ENCODE measurements around the gene GPHA2. TPM values are rescaled to one million over a fixed set of nuclear protein-coding genes. Genes with fewer than 3 reads are reported as not detected.

Gene GPHA2
- total RNA-seq, 3 donors from 2014 or later: not detected

GRCh38 chr11:64911689-64912088 lies 24.0 kb downstream of the GPHA2 start:
- H3K4me3 ChIP-seq: no peak overlapping the region
- DNase-seq (no peak), ATAC-seq (no peak)
- intact Hi-C loops (cut with DNase I, micrococcal nuclease): no loop called here
- no peaks in the 10 kb centered on the region for H3K9me3 ChIP-seq
- no peak for TF ChIP-seq CTCF (IDR thresholded peaks at IDR 0.05)
- H3K4me1 ChIP-seq (ENCODE audit: low read depth): peaks cover 13% of the 10 kb centered on the region
- peaks cover 18% of the 10 kb centered on the region for H3K36me3 ChIP-seq (ENCODE audit: low read depth)

- no peak for DNase-seq
- intact Hi-C loops (cut with DNase I, micrococcal nuclease): no loop called here
- H3K9me3 ChIP-seq: no peaks in the 10 kb centered on the region
- H3K36me3 ChIP-seq (ENCODE audit: low read depth): peaks cover 18% of the 10 kb centered on the region
- H3K4me1 ChIP-seq (ENCODE audit: low read depth): peaks cover 10% of the 10 kb centered on the region
- no peak overlapping the region for H3K4me3 ChIP-seq
- no peak for TF ChIP-seq CTCF (IDR thresholded peaks at IDR 0.05)
- no peak for ATAC-seq
Observed at GRCh38 chr11:64911142-64911541, 24.6 kb downstream of the GPHA2 start.

- ATAC-seq (no peak), DNase-seq (no peak)
- peaks cover 5% of the 10 kb centered on the region for H3K4me1 ChIP-seq (ENCODE audit: low read depth)
- intact Hi-C loops (cut with DNase I, micrococcal nuclease): no loop called here
- H3K4me3 ChIP-seq: no peak overlapping the region
- no peak for TF ChIP-seq CTCF (IDR thresholded peaks at IDR 0.05)
- H3K9me3 ChIP-seq: no peaks in the 10 kb centered on the region
- peaks cover 18% of the 10 kb centered on the region for H3K36me3 ChIP-seq (ENCODE audit: low read depth)
Observed at GRCh38 chr11:64910451-64911093, 25.1 kb downstream of the GPHA2 start.

GRCh38 chr11:64909653-64910343 lies 25.9 kb downstream of the GPHA2 start:
- intact Hi-C loops (cut with DNase I, micrococcal nuclease): no loop called here
- DNase-seq (no peak), ATAC-seq (no peak)
- Histone ChIP-seq H3K4me3 (no peak overlapping the region), H3K4me1 (ENCODE audit: low read depth) (no peaks in the 10 kb centered on the region), H3K9me3 (no peaks in the 10 kb centered on the region), H3K36me3 (ENCODE audit: low read depth) (peaks cover 18% of the 10 kb centered on the region)
- no peak for TF ChIP-seq CTCF (IDR thresholded peaks at IDR 0.05)

GRCh38 chr11:64908766-64909165 lies 26.9 kb downstream of the GPHA2 start:
- intact Hi-C loops (cut with DNase I, micrococcal nuclease): no loop called here
- H3K9me3 ChIP-seq: no peaks in the 10 kb centered on the region
- no peak for DNase-seq
- H3K36me3 ChIP-seq (ENCODE audit: low read depth): peaks cover 14% of the 10 kb centered on the region
- H3K4me1 ChIP-seq (ENCODE audit: low read depth): no peaks in the 10 kb centered on the region
- H3K4me3 ChIP-seq: no peak overlapping the region
- ATAC-seq: no peak
- TF ChIP-seq CTCF (IDR thresholded peaks at IDR 0.05): no peak
